ENCODE data around the gene EWSR1.

Gene EWSR1

GRCh38 chr22:29314537-29315285, 46.6 kb downstream of the EWSR1 start:
- H3K36me3 ChIP-seq, result no peaks in the 10 kb centered on the region
- H3K4me3 ChIP-seq (ENCODE audit: low read depth in 1 of 2, low read length in 1 of 2), result no peak overlapping the region
- no peak overlapping the region for H3K27ac ChIP-seq
- no peaks in the 10 kb centered on the region for H3K9me3 ChIP-seq
- peaks cover 82% of the 10 kb centered on the region for H3K27me3 ChIP-seq
- peaks cover 3 to 13% of the 10 kb centered on the region in 2 experiments for H3K4me1 ChIP-seq (ENCODE audit: control insufficient read depth in 1 of 2, insufficient read depth in 1 of 2, low read depth in 1 of 2, low read length in 1 of 2)
- TF ChIP-seq CTCF (IDR thresholded peaks at IDR 0.05), result no peak

- Histone ChIP-seq H3K4me1 (ENCODE audit: control insufficient read depth in 1 of 2, insufficient read depth in 1 of 2, low read depth in 1 of 2, low read length in 1 of 2) (peaks cover 3 to 13% of the 10 kb centered on the region in 2 experiments), H3K27me3 (peaks cover 76% of the 10 kb centered on the region), H3K27ac (no peak within 1 kb of the TSS), H3K9me3 (no peaks in the 10 kb centered on the region), H3K36me3 (no peaks in the 10 kb centered on the region), H3K4me3 (ENCODE audit: low read depth in 1 of 2, low read length in 1 of 2) (no peak within 1 kb of the TSS)
- no peak for TF ChIP-seq CTCF (IDR thresholded peaks at IDR 0.05)
These were observed 47.4 kb downstream of the EWSR1 start, which contains the start of gene RASL10A for GRCh38 chr22:29315286-29316140. RASL10A (minus strand) TSS chr22:29315697; CDS start chr22:29315246, 451 bp downstream.

GRCh38 chr22:29316141-29316828, 48.2 kb downstream of the EWSR1 start:
- TF ChIP-seq CTCF (IDR thresholded peaks at IDR 0.05), result no peak
- H3K27me3 ChIP-seq, result peaks cover 68% of the 10 kb centered on the region
- no peak overlapping the region for H3K27ac ChIP-seq
- peaks cover 0 to 13% of the 10 kb centered on the region in 2 experiments for H3K4me1 ChIP-seq (ENCODE audit: control insufficient read depth in 1 of 2, insufficient read depth in 1 of 2, low read depth in 1 of 2, low read length in 1 of 2)
- no peaks in the 10 kb centered on the region for H3K36me3 ChIP-seq
- no peaks in the 10 kb centered on the region for H3K9me3 ChIP-seq
- H3K4me3 ChIP-seq (ENCODE audit: low read depth in 1 of 2, low read length in 1 of 2), result no peak overlapping the region

GRCh38 chr22:29317827-29318454, 49.9 kb downstream of the EWSR1 start:
- Histone ChIP-seq H3K4me1 (ENCODE audit: control insufficient read depth in 1 of 2, insufficient read depth in 1 of 2, low read depth in 1 of 2, low read length in 1 of 2) (peaks cover 0 to 13% of the 10 kb centered on the region in 2 experiments), H3K9me3 (no peaks in the 10 kb centered on the region), H3K27ac (no peak overlapping the region), H3K27me3 (peaks cover 52% of the 10 kb centered on the region), H3K4me3 (ENCODE audit: low read depth in 1 of 2, low read length in 1 of 2) (no peak overlapping the region), H3K36me3 (no peaks in the 10 kb centered on the region)
- no peak for TF ChIP-seq CTCF (IDR thresholded peaks at IDR 0.05)

GRCh38 chr22:29319072-29319471, 51.0 kb downstream of the EWSR1 start:
- H3K9me3 ChIP-seq, result no peaks in the 10 kb centered on the region
- TF ChIP-seq CTCF (IDR thresholded peaks at IDR 0.05), result no peak
- peaks cover 0 to 13% of the 10 kb centered on the region in 2 experiments for H3K4me1 ChIP-seq (ENCODE audit: control insufficient read depth in 1 of 2, insufficient read depth in 1 of 2, low read depth in 1 of 2, low read length in 1 of 2)

More at GRCh38 chr22:29319072-29319471, 51.0 kb downstream of the EWSR1 start:
- Histone ChIP-seq H3K27me3 (peaks cover 40% of the 10 kb centered on the region), H3K36me3 (no peaks in the 10 kb centered on the region), H3K27ac (no peak overlapping the region), H3K4me3 (ENCODE audit: low read depth in 1 of 2, low read length in 1 of 2) (no peak overlapping the region)

Measured in neutrophil (primary cell).